GM12878 (cell line): Measurements from ENCODE around the gene PRPF31. TPM values are rescaled to one million over a fixed set of nuclear protein-coding genes. Genes with fewer than 3 reads are reported as not detected.

ENCODE experiments used
- ATAC-seq: fragments of 200-7000 bp; cut with Tn5 transposase; 3 replicates; pipeline ENCODE4 v1.9.1; 2020; ENCODE audit warnings: mild to moderate bottlenecking, moderate library complexity
- BruUV-seq: library from RNA; stranded (reverse); fragments of 400-500 nt; replicated peaks from 2 replicates; lab custom pipeline; 2021; lab: Mats Ljungman, UMichigan
- CTCF ChIA-PET: fragments of 300-600 bp; sonication (Branson Sonifier 250); formaldehyde crosslinking; extraction: SDS; loops from one replicate; lab custom pipeline; 2021; ENCODE audit warnings: inconsistent platforms; lab: Yijun Ruan, JAX
- POLR2A ChIA-PET: fragments of 350-600 bp; formaldehyde crosslinking; extraction: SDS; loops from one replicate; lab custom pipeline; 2021; ENCODE audit warnings: inconsistent platforms; lab: Charles Lee
- RAD21 ChIA-PET: fragments of 300-600 bp; sonication (Branson Sonifier 250); formaldehyde crosslinking; loops from one replicate; lab custom pipeline; 2023; ENCODE audit warnings: antibody characterized with exemption; ENCODE audit not compliant: unreplicated experiment; lab: Charles Lee
- SMC1A ChIA-PET: fragments of 300-600 bp; sonication (Branson Sonifier 250); formaldehyde crosslinking; loops from one replicate; lab custom pipeline; 2023; ENCODE audit not compliant: unreplicated experiment, uncharacterized antibody; lab: Charles Lee
- DNase-seq: peaks from one replicate; pipeline ENCODE4 v3.0.0-alpha.2; 2011; ENCODE audit warnings: low read depth, low spot score
- FAIRE-seq: peaks from 3 replicates; lab custom pipeline; 2011; peaks lifted over from hg19 to GRCh38; lab: Jason Lieb, UNC
- H2AFZ ChIP-seq: 2 replicates; pipeline ENCODE4 v1.6.0; 2011; ENCODE audit warnings: low read depth, low read length, control low read depth; ENCODE audit not compliant: control insufficient read depth
- H3K27ac ChIP-seq: 2 replicates; pipeline ENCODE4 v1.5.1; 2011; ENCODE audit warnings: control low read depth; ENCODE audit not compliant: control insufficient read depth, insufficient read depth
- H3K27me3 ChIP-seq, 2 experiments: replicated peaks in 1 of 2; 2 replicates each; pipeline versions ENCODE4 v1.6.0 to v1.6.1; 2011; ENCODE audit warnings: low read length in 1 of 2; ENCODE audit not compliant: control insufficient read depth in 2 of 2, insufficient read depth in 2 of 2
- H3K36me3 ChIP-seq, 2 experiments: 2 replicates each; pipeline ENCODE4 v1.5.1; 2011; ENCODE audit warnings: low read length in 1 of 2; ENCODE audit not compliant: control insufficient read depth in 2 of 2, insufficient read depth in 2 of 2
- H3K4me1 ChIP-seq: 2 replicates; pipeline ENCODE4 v1.6.1; 2011; ENCODE audit warnings: mild to moderate bottlenecking, low read length, moderate library complexity, mixed read lengths; ENCODE audit not compliant: control insufficient read depth, insufficient read depth
- H3K4me2 ChIP-seq: 2 replicates; pipeline ENCODE4 v1.6.0; 2011; ENCODE audit warnings: control low read depth; ENCODE audit not compliant: control insufficient read depth, insufficient read depth
- H3K4me3 ChIP-seq: fragments of 200-600 bp; sonication (generic); 2 replicates; pipeline ENCODE4 v1.5.1; 2016
- H3K79me2 ChIP-seq: 2 replicates; pipeline ENCODE4 v1.6.0; 2011; ENCODE audit warnings: low read length; ENCODE audit not compliant: control insufficient read depth, insufficient read depth
- H3K9ac ChIP-seq: 2 replicates; pipeline ENCODE4 v1.8.0; 2011; ENCODE audit warnings: low read length, control low read depth, mixed read lengths; ENCODE audit not compliant: control insufficient read depth, insufficient read depth
- H3K9me3 ChIP-seq: replicated peaks from 3 replicates; pipeline ENCODE4 v1.5.1; 2011; ENCODE audit warnings: mild to moderate bottlenecking, low read length; ENCODE audit not compliant: control insufficient read depth, insufficient read depth
- H4K20me1 ChIP-seq: 2 replicates; pipeline ENCODE4 v1.6.0; 2011; ENCODE audit not compliant: control insufficient read depth, insufficient read depth
- BMI1 ChIP-seq: fragments of 450-650 bp; IDR thresholded peaks from 2 replicates; pipeline ENCODE4 v1.6.1; 2016; ENCODE audit warnings: mild to moderate bottlenecking, moderate library complexity, borderline replicate concordance
- DPF2 ChIP-seq: fragments of 450-650 bp; IDR thresholded peaks from 2 replicates; pipeline ENCODE4 v1.6.1; 2017; ENCODE audit warnings: mild to moderate bottlenecking
- ELK1 ChIP-seq: IDR thresholded peaks from 2 replicates; pipeline ENCODE4 v1.6.1; 2012; ENCODE audit warnings: low read depth, low read length, improper control_type of control experiment
- IRF3 ChIP-seq: fragments of 450-650 bp; IDR thresholded peaks from 2 replicates; pipeline ENCODE4 v1.6.1; 2014; ENCODE audit warnings: mild to moderate bottlenecking
- NFIC ChIP-seq: IDR thresholded peaks from 2 replicates; pipeline ENCODE4 v1.6.1; 2012; ENCODE audit warnings: low read depth, mild to moderate bottlenecking, inconsistent platforms, low read length, moderate library complexity
- NR2C2 ChIP-seq: IDR thresholded peaks from 2 replicates; pipeline ENCODE4 v1.6.1; 2011; ENCODE audit warnings: borderline replicate concordance, low read depth; ENCODE audit not compliant: control insufficient read depth, insufficient read length
- POLR2A ChIP-seq: IDR thresholded peaks from 2 replicates; pipeline ENCODE4 v1.6.1; 2011; ENCODE audit warnings: low read depth, mild to moderate bottlenecking, low read length
- POLR2AphosphoS5 ChIP-seq: IDR thresholded peaks from 2 replicates; pipeline ENCODE4 v1.6.1; 2011; ENCODE audit warnings: mild to moderate bottlenecking, low read length, inconsistent platforms
- TCF7 ChIP-seq: IDR thresholded peaks from 2 replicates; pipeline ENCODE4 v1.6.1; 2014; ENCODE audit warnings: antibody characterized with exemption, borderline replicate concordance
- ZBTB40 ChIP-seq: fragments of 450-650 bp; IDR thresholded peaks from 2 replicates; pipeline ENCODE4 v1.6.1; 2016; ENCODE audit warnings: mild to moderate bottlenecking, moderate library complexity, borderline replicate concordance
- WGBS: methylation state at CpG from one replicate; pipeline ENCODE4 v1.1.6; 2016; ENCODE audit warnings: low lambda C conversion rate; ENCODE audit not compliant: insufficient replicate concordance, insufficient coverage; ENCODE audit errors: missing lambda C conversion rate; 5-methylcytosine and 5-hydroxymethylcytosine counted together
- in situ Hi-C: fragments of 300-500 bp; cut with MboI; formaldehyde crosslinking; loops from 9 replicates; pipeline ENCODE4 v1.14.3; 2018; ENCODE audit warnings: mixed read lengths
- intact Hi-C: fragments of 100-400 bp; cut with micrococcal nuclease; formaldehyde crosslinking; loops from one replicate; pipeline ENCODE4 v1.14.2; 2022; ENCODE audit not compliant: unreplicated experiment
- polyA plus RNA-seq, 11 experiments: library from polyadenylated mRNA; depleted of rRNA in 4 of 11; unstranded in 6 of 11; stranded (reverse) in 5 of 11; fragments of >200 nt; fragmentation: Nextera tagmentation in 4 of 11; fragmentation: Illumina TruSeq in 1 of 11; extraction: Ambion mirVana in 4 of 11; extraction: Trizol in 1 of 11; gene quantifications; 1 replicate in 1 of 11; 2 replicates in 10 of 11; pipeline versions ENCODE4 v1.2.1 to v1.2.3, GENCODE V29; 2011 to 2016; ENCODE audit warnings: inconsistent platforms in 2 of 11, missing spikeins in 2 of 11, low read depth in 1 of 11
- total RNA-seq, 4 experiments: library from RNA; depleted of rRNA in 3 of 4; stranded (reverse); fragments of >200 nt in 3 of 4; fragmentation: Illumina TruSeq in 1 of 4; extraction: Trizol in 1 of 4; gene quantifications; 2 replicates each; pipeline versions ENCODE4 v1.2.1 to v1.2.3, GENCODE V29; 2013 to 2021

The PRPF31 gene
- total and polyA plus RNA-seq, 10 of the 15 experiments (the other 5 are each of a cell fraction or from before 2014, with no cell fraction given) = 2.7 to 170 (median 69.7) TPM

- Histone ChIP-seq H3K79me2 (peaks cover 8% of the 10 kb centered on the region), H3K27me3 (no peaks in the 10 kb centered on the region), H3K9ac (no peak overlapping the region), H3K4me3 (no peak overlapping the region), H3K4me2 (no peak overlapping the region), H3K27ac (no peak overlapping the region), H2AFZ (no peak overlapping the region), H3K4me1 (peaks cover under 1% of the 10 kb centered on the region; the same call in 1 of the 2 replicates), H4K20me1 (no peaks in the 10 kb centered on the region), H3K36me3 (peaks cover 22 to 25% of the 10 kb centered on the region in 2 experiments; a peak in 3 of 4 replicates), H3K9me3 (no peaks in the 10 kb centered on the region)
- 94% methylated on average over 15 of the region's 19 CpGs for WGBS
- POLR2A ChIA-PET = interaction anchor here (0.7 kb wide), 1 partner anchor 19 kb away, joined by 3 read pairs; the partner anchor contains the start of gene CNOT3
- no peak for DNase-seq
- in situ Hi-C loops (no loop called here), intact Hi-C loops (no loop called here)
- no peak for ATAC-seq
- CTCF ChIA-PET = no interaction called here
- RAD21 ChIA-PET = no interaction called here
- TF ChIP-seq DPF2 (no peak), ELK1 (no peak), NFIC (no peak), POLR2AphosphoS5 (0 out of 2 replicates have a peak, but pooled peaks have one; percentile 17), POLR2A (peak; percentile 55; the same call in 1 of the 2 replicates), TCF7 (no peak), NR2C2 (no peak), IRF3 (no peak), ZBTB40 (no peak), BMI1 (no peak)
- SMC1A ChIA-PET = interaction anchor here (1.0 kb wide), 1 partner anchor 19 kb away, joined by 3 read pairs; no protein-coding TSS in a partner anchor
- BruUV-seq = no TSS peak
- FAIRE-seq = no peak
Observed at GRCh38 chr19:54155694-54156093, 40.1 kb downstream of the PRPF31 start.
